Lung (tissue), 12 donors: ENCODE data around the gene CXCR2. TPM values are rescaled to one million over a fixed set of nuclear protein-coding genes. Genes with fewer than 3 reads are reported as not detected.
"Not testable (repeated sequence)": the region's sequence is repeated elsewhere in the genome, so short reads cannot be mapped to it uniquely, and the experiment has no call there.

Experiments
- ATAC-seq: fragments of 200-7000 bp; cut with Tn5 transposase; one replicate; pipeline ENCODE4 v1.9.1; 2020; ENCODE audit warnings: moderate number of reproducible peaks; ENCODE audit not compliant: insufficient read depth, low FRiP score
- DNase-seq, 3 donors: peaks; one replicate each; pipeline ENCODE4 v3.0.0-alpha.2; 2013 to 2017
- H3K27ac ChIP-seq, 2 donors: one replicate each; pipeline ENCODE4 v1.5.1; 2013; ENCODE audit warnings: mild to moderate bottlenecking in 2 of 2, moderate library complexity in 2 of 2, control low read depth in 1 of 2, inconsistent platforms in 1 of 2, low read depth in 1 of 2, low read length in 1 of 2
- H3K27me3 ChIP-seq, 3 donors: one replicate each; pipeline ENCODE4 v1.5.1; 2013; ENCODE audit warnings: low read length in 2 of 3; ENCODE audit not compliant: control insufficient read depth in 3 of 3, insufficient read depth in 3 of 3
- H3K36me3 ChIP-seq, 4 donors: one replicate each; pipeline ENCODE4 v1.5.1; 2013; ENCODE audit warnings: low read length in 4 of 4, mild to moderate bottlenecking in 1 of 4, moderate library complexity in 1 of 4; ENCODE audit not compliant: control insufficient read depth in 4 of 4, insufficient read depth in 4 of 4
- H3K4me1 ChIP-seq, 5 donors: one replicate each; pipeline ENCODE4 v1.5.1; 2013; ENCODE audit warnings: low read length in 5 of 5, mild to moderate bottlenecking in 2 of 5, moderate library complexity in 1 of 5; ENCODE audit not compliant: control insufficient read depth in 5 of 5, insufficient read depth in 5 of 5
- H3K4me3 ChIP-seq: one replicate; pipeline ENCODE4 v1.5.1; 2013; ENCODE audit warnings: mild to moderate bottlenecking, control low read depth, moderate library complexity
- H3K9ac ChIP-seq, 2 donors: one replicate each; pipeline ENCODE4 v1.5.1; 2013; ENCODE audit warnings: low read length in 2 of 2, control low read depth in 1 of 2; ENCODE audit not compliant: insufficient read depth in 1 of 2
- H3K9me3 ChIP-seq, 4 donors: one replicate each; pipeline ENCODE4 v1.5.1; 2013; ENCODE audit warnings: low read length in 3 of 4, mild to moderate bottlenecking in 1 of 4, moderate library complexity in 1 of 4; ENCODE audit not compliant: control insufficient read depth in 4 of 4, insufficient read depth in 3 of 4
- CTCF ChIP-seq: IDR thresholded peaks from 2 replicates; pipeline ENCODE4 v1.5.1; 2012; ENCODE audit warnings: mild to moderate bottlenecking; ENCODE audit errors: control extremely low read depth, extremely low read depth
- WGBS, 2 donors: extraction: QIAGEN DNeasy Blood & Tissue Kit; methylation state at CpG; one replicate each; pipeline ENCODE4 v1.1.7; 2013; 5-methylcytosine and 5-hydroxymethylcytosine counted together
- polyA plus RNA-seq, 2 donors: library from polyadenylated mRNA; stranded (reverse); fragments of 200-250 nt; gene quantifications; one replicate each; pipeline ENCODE4 v1.2.1, GENCODE V29; 2013
- total RNA-seq, 2 donors: library from RNA; depleted of rRNA in 1 of 2; stranded (reverse); fragments of >200 nt in 1 of 2; gene quantifications; one replicate each; pipeline ENCODE4 v1.2.1, GENCODE V29; 2014 to 2021
- donor health status: control.
- donor health status: control.
- donor health status: Bipolar disorder and iron deficiency.
- donor health status: healthy.
- donor health status: DM: yes; HTN: yes; CAD: no.

Gene CXCR2
- total and polyA plus RNA-seq, 4 donors: 0.73 to 31.5 (median 4.5) TPM

GRCh38 chr2:218169757-218170546, 44.1 kb downstream of the CXCR2 start:
- Histone ChIP-seq H3K4me1 (no peaks in the 10 kb centered on the region), H3K27ac (no peak overlapping the region), H3K4me3 (no peak overlapping the region), H3K27me3 (no peaks in the 10 kb centered on the region), H3K9me3 (no peaks in the 10 kb centered on the region), H3K9ac (no peak overlapping the region), H3K36me3 (no peaks in the 10 kb centered on the region)
- DNase-seq (no peak), ATAC-seq (no peak)
- 76 to 82% methylated on average over 5 of the region's 5 CpGs for WGBS, 2 donors
- no peak for TF ChIP-seq CTCF

- H3K4me3 ChIP-seq, H3K4me1 ChIP-seq, H3K27me3 ChIP-seq, H3K27ac ChIP-seq, H3K9me3 ChIP-seq, ATAC-seq, H3K36me3 ChIP-seq, DNase-seq, H3K9ac ChIP-seq: not testable (repeated sequence)
- WGBS, 2 donors: 90 to 93% methylated on average over 3 of the region's 3 CpGs
Measured at GRCh38 chr2:218171744-218172143, 45.9 kb downstream of the CXCR2 start.

GRCh38 chr2:218172845-218173244, 47.0 kb downstream of the CXCR2 start:
- H3K9ac ChIP-seq: no peak overlapping the region
- TF ChIP-seq CTCF: no peak
- ATAC-seq (no peak), DNase-seq (no peak)
- no peaks in the 10 kb centered on the region for H3K27me3 ChIP-seq
- no peak overlapping the region for H3K4me3 ChIP-seq
- H3K4me1 ChIP-seq: no peaks in the 10 kb centered on the region
- H3K9me3 ChIP-seq: no peaks in the 10 kb centered on the region
- no peak overlapping the region for H3K27ac ChIP-seq
- 92 to 100% methylated on average over 2 of the region's 2 CpGs for WGBS, 2 donors
- H3K36me3 ChIP-seq: no peaks in the 10 kb centered on the region

- no peak for DNase-seq
- no peak overlapping the region for H3K27ac ChIP-seq
Measured at GRCh38 chr2:218179782-218180181, 54.0 kb downstream of the CXCR2 start.

More at GRCh38 chr2:218179782-218180181, 54.0 kb downstream of the CXCR2 start:
- WGBS, 2 donors: 84 to 94% methylated on average over 4 of the region's 4 CpGs
- Histone ChIP-seq H3K9ac (no peak overlapping the region), H3K27me3 (no peaks in the 10 kb centered on the region), H3K4me1 (peaks cover 0 to 2% (median 0%) of the 10 kb centered on the region in 5 donors), H3K9me3 (no peaks in the 10 kb centered on the region), H3K36me3 (no peaks in the 10 kb centered on the region), H3K4me3 (no peak overlapping the region)
- no peak for TF ChIP-seq CTCF
- ATAC-seq: no peak
